Hematopoietic multipotent progenitor cell treated with erythropoietin and hydrocortisone succinate and interleukin-3 and kit ligand, for 4 days (in vitro differentiated cells): ENCODE data around the gene FGF6.

Source experiments
- DNase-seq: peaks from one replicate; pipeline ENCODE4 v3.0.0-alpha.2; 2015

FGF6 gene

GRCh38 chr12:4446335-4446734 lies 720 bp upstream of the FGF6 start:
- no peak for DNase-seq

- DNase-seq = no peak
Measured at GRCh38 chr12:4444031-4444430, 1.6 kb downstream of the FGF6 start.

- no peak for DNase-seq
Measured at GRCh38 chr12:4443616-4444015, 2.0 kb downstream of the FGF6 start.

GRCh38 chr12:4441355-4442335 lies 4.0 kb downstream of the FGF6 start:
- DNase-seq = no peak

GRCh38 chr12:4440187-4440941 lies 5.3 kb downstream of the FGF6 start:
- no peak for DNase-seq

- DNase-seq = no peak
Measured at GRCh38 chr12:4439736-4440135, 5.9 kb downstream of the FGF6 start.

- DNase-seq = peak; percentile 29
Measured at GRCh38 chr12:4438834-4439596, 6.6 kb downstream of the FGF6 start.

GRCh38 chr12:4435537-4435936 lies 10.1 kb downstream of the FGF6 start:
- no peak for DNase-seq

GRCh38 chr12:4434706-4435425 lies 10.7 kb downstream of the FGF6 start:
- peak; percentile 59 for DNase-seq

GRCh38 chr12:4434301-4434700 lies 11.3 kb downstream of the FGF6 start:
- no peak for DNase-seq

- DNase-seq = no peak
Measured at GRCh38 chr12:4433745-4434058, 11.9 kb downstream of the FGF6 start.

GRCh38 chr12:4432878-4433744 lies 12.5 kb downstream of the FGF6 start:
- no peak for DNase-seq

- DNase-seq = no peak
Measured at GRCh38 chr12:4431866-4432265, 13.7 kb downstream of the FGF6 start.

- no peak for DNase-seq
Measured at GRCh38 chr12:4431436-4431835, 14.2 kb downstream of the FGF6 start.

- DNase-seq = no peak
Measured at GRCh38 chr12:4424422-4424821, 21.2 kb downstream of the FGF6 start.

GRCh38 chr12:4423528-4424195 lies 22.0 kb downstream of the FGF6 start:
- no peak for DNase-seq

GRCh38 chr12:4422985-4423384 lies 22.6 kb downstream of the FGF6 start:
- no peak for DNase-seq

- peak; percentile 65 for DNase-seq
Measured at GRCh38 chr12:4421590-4422031, 24.0 kb downstream of the FGF6 start.

- DNase-seq = no peak
Measured at GRCh38 chr12:4420138-4420670, 25.4 kb downstream of the FGF6 start.

- DNase-seq = no peak
Measured at GRCh38 chr12:4418913-4419312, 26.7 kb downstream of the FGF6 start.

- no peak for DNase-seq
Measured at GRCh38 chr12:4417936-4418335, 27.7 kb downstream of the FGF6 start.
